OCI-LY1 (cell line): ENCODE measurements around the gene TTLL11.

Source experiments
- EZH2 ChIP-seq: fragments of 200-600 bp; sonication (generic), shearing (Covaris generic); IDR thresholded peaks from 2 replicates; pipeline ENCODE4 v1.8.0; 2017; ENCODE audit warnings: borderline replicate concordance, mixed run types, mild to moderate bottlenecking, antibody characterized with exemption, low read length, moderate library complexity, mixed read lengths
- TF ChIP-seq, protein P1 (sequence below): fragments of 200-600 bp; sonication (generic), shearing (Covaris generic); IDR thresholded peaks from 2 replicates; pipeline ENCODE4 v1.5.1; 2017; ENCODE audit warnings: mild to moderate bottlenecking, antibody characterized with exemption, low read length, moderate library complexity, mixed read lengths

DNA sequence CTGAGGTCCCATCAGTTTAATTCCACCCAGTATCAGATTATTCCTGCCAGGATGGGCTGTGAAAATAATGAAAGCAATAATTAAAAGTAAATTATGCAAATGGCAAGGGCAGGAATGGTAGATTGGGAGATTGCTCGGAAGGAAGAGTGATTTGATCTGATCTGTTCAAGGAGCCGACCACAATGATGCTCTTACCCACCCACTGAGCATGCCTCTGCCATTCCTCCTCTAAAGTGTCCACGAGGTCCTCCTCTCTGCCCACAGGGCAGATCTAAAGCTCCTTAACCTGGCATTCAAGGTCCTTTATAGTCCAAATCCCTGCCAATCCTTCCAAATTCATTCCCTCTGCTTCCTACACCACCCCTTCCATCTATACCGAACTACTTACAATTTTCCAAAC, 147.8 kb downstream of the TTLL11 start:
- TF ChIP-seq, protein P1, sequence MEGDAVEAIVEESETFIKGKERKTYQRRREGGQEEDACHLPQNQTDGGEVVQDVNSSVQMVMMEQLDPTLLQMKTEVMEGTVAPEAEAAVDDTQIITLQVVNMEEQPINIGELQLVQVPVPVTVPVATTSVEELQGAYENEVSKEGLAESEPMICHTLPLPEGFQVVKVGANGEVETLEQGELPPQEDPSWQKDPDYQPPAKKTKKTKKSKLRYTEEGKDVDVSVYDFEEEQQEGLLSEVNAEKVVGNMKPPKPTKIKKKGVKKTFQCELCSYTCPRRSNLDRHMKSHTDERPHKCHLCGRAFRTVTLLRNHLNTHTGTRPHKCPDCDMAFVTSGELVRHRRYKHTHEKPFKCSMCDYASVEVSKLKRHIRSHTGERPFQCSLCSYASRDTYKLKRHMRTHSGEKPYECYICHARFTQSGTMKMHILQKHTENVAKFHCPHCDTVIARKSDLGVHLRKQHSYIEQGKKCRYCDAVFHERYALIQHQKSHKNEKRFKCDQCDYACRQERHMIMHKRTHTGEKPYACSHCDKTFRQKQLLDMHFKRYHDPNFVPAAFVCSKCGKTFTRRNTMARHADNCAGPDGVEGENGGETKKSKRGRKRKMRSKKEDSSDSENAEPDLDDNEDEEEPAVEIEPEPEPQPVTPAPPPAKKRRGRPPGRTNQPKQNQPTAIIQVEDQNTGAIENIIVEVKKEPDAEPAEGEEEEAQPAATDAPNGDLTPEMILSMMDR: no peak
- no peak for TF ChIP-seq EZH2
